Measurements from ENCODE around the gene IL1B.

IL1B gene

GRCh38 chr2:112829101-112829960 is 7.2 kb downstream of the IL1B start:
- DNase-seq = no peak

- DNase-seq = no peak
Measured at GRCh38 chr2:112828251-112828691, 8.3 kb downstream of the IL1B start.

GRCh38 chr2:112827604-112828185 is 8.9 kb downstream of the IL1B start:
- DNase-seq = no peak

- DNase-seq = no peak
Measured at GRCh38 chr2:112827009-112827408, 9.6 kb downstream of the IL1B start.

GRCh38 chr2:112825706-112826105 is 10.9 kb downstream of the IL1B start:
- DNase-seq = no peak

GRCh38 chr2:112824694-112825085 is 11.9 kb downstream of the IL1B start:
- DNase-seq = no peak

- DNase-seq = no peak
Measured at GRCh38 chr2:112821682-112822081, 14.9 kb downstream of the IL1B start.

- DNase-seq = no peak
Measured at GRCh38 chr2:112821142-112821541, 15.4 kb downstream of the IL1B start.

- DNase-seq = no peak
Measured at GRCh38 chr2:112820343-112820742, 16.2 kb downstream of the IL1B start.

GRCh38 chr2:112819081-112819480 is 17.5 kb downstream of the IL1B start:
- DNase-seq = no peak

- no peak for DNase-seq
Measured at GRCh38 chr2:112818094-112818902, 18.3 kb downstream of the IL1B start.

GRCh38 chr2:112817082-112817689 is 19.4 kb downstream of the IL1B start:
- DNase-seq = no peak

GRCh38 chr2:112814278-112814677 is 22.3 kb downstream of the IL1B start:
- DNase-seq = no peak

- DNase-seq = no peak
Measured at GRCh38 chr2:112813280-112813966, 23.2 kb downstream of the IL1B start.

GRCh38 chr2:112812318-112813267 is 24.0 kb downstream of the IL1B start:
- DNase-seq = no peak

- DNase-seq = no peak
Measured at GRCh38 chr2:112811841-112812306, 24.7 kb downstream of the IL1B start.

- DNase-seq = no peak
Measured at GRCh38 chr2:112811276-112811831, 25.2 kb downstream of the IL1B start.

- DNase-seq = no peak
Measured at GRCh38 chr2:112809112-112809511, 27.5 kb downstream of the IL1B start.

GRCh38 chr2:112807233-112807807 is 29.3 kb downstream of the IL1B start:
- DNase-seq = no peak

- DNase-seq = no peak
Measured at GRCh38 chr2:112805542-112805941, 31.0 kb downstream of the IL1B start.
